Measurements from ENCODE around the gene CASP10. TPM values are rescaled to one million over a fixed set of nuclear protein-coding genes. Genes with fewer than 3 reads are reported as not detected.

The CASP10 gene
- total and polyA plus RNA-seq, 3 experiments from 2014 or later: 6.7 to 8.1 (median 7.3) TPM

DNA sequence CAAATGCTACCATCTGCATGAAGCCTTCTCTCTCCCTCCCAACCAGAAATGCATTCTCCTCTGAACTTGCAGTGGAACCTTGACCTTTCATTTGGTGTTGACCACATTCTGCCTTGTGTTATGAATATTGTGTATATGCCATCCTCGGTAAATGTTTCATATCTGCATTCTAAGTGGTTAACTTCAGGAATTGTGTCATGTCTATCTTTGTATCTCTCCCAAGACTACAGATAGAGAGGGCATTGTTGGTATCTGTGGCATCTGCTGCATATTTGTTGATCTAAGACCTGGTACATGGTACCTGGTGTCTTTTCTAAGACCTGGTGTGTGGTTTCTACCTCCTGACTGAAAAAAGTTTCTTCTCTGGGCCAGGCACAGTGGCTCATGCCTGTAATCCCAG is 34.0 kb downstream of the CASP10 start:
- no peak overlapping the region for H3K4me3 Mint-ChIP-seq
- no peaks in the 10 kb centered on the region for H3K27me3 ChIP-seq (ENCODE audit: insufficient read depth, low read length, poor library complexity, severe bottlenecking)
- H3K4me3 ChIP-seq (ENCODE audit: low read length): no peak overlapping the region
- H3K4me1 Mint-ChIP-seq: peaks cover 8 to 9% (median 9%) of the 10 kb centered on the region in 3 donors
- peaks cover 21% of the 10 kb centered on the region for H3K4me1 ChIP-seq (ENCODE audit: insufficient read depth, low read length)
- H3K27me3 Mint-ChIP-seq: peaks cover 0 to 1% of the 10 kb centered on the region in 2 donors
- no peaks in the 10 kb centered on the region for H3K9me3 ChIP-seq (ENCODE audit: low read length)
- peak overlapping the region in 3 of 8 donors; percentile 0 to 79 (median 4) for H3K27ac Mint-ChIP-seq
- H3K36me3 ChIP-seq (ENCODE audit: insufficient read depth, low read length): peaks cover 9% of the 10 kb centered on the region
- no peaks in the 10 kb centered on the region for H3K9me3 Mint-ChIP-seq
- H3K36me3 Mint-ChIP-seq: peaks cover 0 to 45% (median 8%) of the 10 kb centered on the region in 3 donors
- DNase-seq: no peak
- H3K27ac ChIP-seq (ENCODE audit: low read depth, low read length): no peak overlapping the region
- CTCF ChIA-PET: no interaction called here
- POLR2A ChIA-PET: no interaction called here

DNA sequence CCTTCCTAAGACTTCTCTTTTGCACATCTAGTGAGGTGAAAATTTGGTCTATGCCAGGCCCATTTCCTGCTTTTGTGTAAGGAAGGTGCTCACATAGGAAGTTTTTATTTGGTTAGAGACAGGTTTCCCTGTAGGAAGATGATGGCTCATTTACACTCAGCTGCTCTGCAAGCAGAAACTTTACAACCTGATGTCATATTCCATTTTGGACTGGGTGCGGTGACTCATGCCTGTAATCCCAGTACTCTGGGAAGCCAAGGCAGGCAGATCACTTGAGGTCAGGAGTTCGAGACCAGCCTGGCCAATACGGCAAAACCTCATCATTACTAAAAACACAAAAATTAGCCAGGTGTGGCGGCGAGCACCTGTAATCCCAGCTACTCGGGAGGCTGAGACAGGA is 35.8 kb downstream of the CASP10 start:
- Mint-ChIP-seq H3K4me3 (no peak overlapping the region), H3K27ac (peak overlapping the region in 5 of 8 donors; percentile 12 to 56 (median 43)), H3K4me1 (peaks cover 15 to 20% (median 17%) of the 10 kb centered on the region in 3 donors)

DNA sequence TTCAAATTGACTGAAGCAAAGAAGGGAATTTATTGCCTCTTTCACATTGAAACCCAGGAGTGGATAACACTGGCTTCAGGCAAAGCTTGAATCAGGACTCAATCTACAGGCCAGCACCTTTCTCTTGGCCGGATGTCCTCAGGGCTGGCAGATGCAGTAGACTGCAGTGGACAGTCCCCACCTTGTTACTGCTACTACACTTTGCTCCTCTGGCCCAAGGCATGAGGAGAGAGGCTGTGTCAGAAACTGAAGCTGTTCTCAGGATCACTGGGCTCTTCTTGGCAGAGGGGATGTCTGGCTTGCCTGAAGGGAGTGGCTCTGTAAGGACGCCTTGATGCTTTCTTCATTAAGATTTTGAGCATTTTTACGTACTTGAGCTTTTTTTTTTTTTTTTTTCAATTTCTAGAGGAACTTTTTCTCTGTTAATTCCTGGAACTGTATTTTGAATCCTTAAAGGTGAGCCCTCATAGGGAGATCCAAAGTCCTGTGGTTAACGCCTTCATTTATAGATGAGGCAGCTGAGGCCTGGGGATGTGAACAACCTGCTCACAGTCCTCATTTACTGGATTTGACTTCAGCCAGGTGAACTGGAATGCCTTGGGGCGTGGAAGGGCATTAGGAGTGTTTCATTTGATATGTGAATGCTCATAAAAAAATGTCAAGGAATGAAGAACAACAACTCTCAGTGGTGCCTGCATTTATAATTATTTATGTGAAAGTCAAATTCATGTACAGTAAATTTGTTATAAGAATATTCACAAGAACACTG is 36.6 kb downstream of the CASP10 start:
- Histone ChIP-seq H3K4me1 (ENCODE audit: insufficient read depth, low read length) (peaks cover 21% of the 10 kb centered on the region), H3K27me3 (ENCODE audit: insufficient read depth, low read length, poor library complexity, severe bottlenecking) (no peaks in the 10 kb centered on the region), H3K9me3 (ENCODE audit: low read length) (no peaks in the 10 kb centered on the region), H3K4me3 (ENCODE audit: low read length) (no peak overlapping the region), H3K36me3 (ENCODE audit: insufficient read depth, low read length) (peaks cover 9% of the 10 kb centered on the region), H3K27ac (ENCODE audit: low read depth, low read length) (no peak overlapping the region)
- Mint-ChIP-seq H3K4me1 (peaks cover 15 to 20% (median 17%) of the 10 kb centered on the region in 3 donors), H3K36me3 (peaks cover 0 to 47% (median 8%) of the 10 kb centered on the region in 3 donors), H3K4me3 (no peak overlapping the region), H3K27me3 (peaks cover 0 to 1% of the 10 kb centered on the region in 2 donors), H3K27ac (peak overlapping the region in 3 of 8 donors; percentile 7 to 50 (median 39)), H3K9me3 (no peaks in the 10 kb centered on the region)
- DNase-seq: no peak
- POLR2A ChIA-PET: interaction anchor here (0.6 kb wide), 1 partner anchor 309 kb away, joined by 3 read pairs; no protein-coding TSS in a partner anchor
- CTCF ChIA-PET: interaction anchor here (0.9 to 2.4 kb wide), 2 partner anchors 13 to 318 kb away, joined by 3 to 19 read pairs; no protein-coding TSS in a partner anchor

More for the DNA sequence above, 35.8 kb downstream of the CASP10 start:
- POLR2A ChIA-PET: no interaction called here
- peaks cover 0 to 1% of the 10 kb centered on the region in 2 donors for H3K27me3 Mint-ChIP-seq
- Histone ChIP-seq H3K4me1 (ENCODE audit: insufficient read depth, low read length) (peaks cover 21% of the 10 kb centered on the region), H3K27ac (ENCODE audit: low read depth, low read length) (no peak overlapping the region), H3K27me3 (ENCODE audit: insufficient read depth, low read length, poor library complexity, severe bottlenecking) (no peaks in the 10 kb centered on the region), H3K36me3 (ENCODE audit: insufficient read depth, low read length) (peaks cover 9% of the 10 kb centered on the region), H3K4me3 (ENCODE audit: low read length) (no peak overlapping the region), H3K9me3 (ENCODE audit: low read length) (no peaks in the 10 kb centered on the region)
- CTCF ChIA-PET: interaction anchor here (0.9 to 2.4 kb wide), 3 partner anchors 13 to 317 kb away, joined by 3 to 19 read pairs (median 3); no protein-coding TSS in a partner anchor
- peaks cover 0 to 47% (median 8%) of the 10 kb centered on the region in 3 donors for H3K36me3 Mint-ChIP-seq
- no peak for DNase-seq
- no peaks in the 10 kb centered on the region for H3K9me3 Mint-ChIP-seq

DNA sequence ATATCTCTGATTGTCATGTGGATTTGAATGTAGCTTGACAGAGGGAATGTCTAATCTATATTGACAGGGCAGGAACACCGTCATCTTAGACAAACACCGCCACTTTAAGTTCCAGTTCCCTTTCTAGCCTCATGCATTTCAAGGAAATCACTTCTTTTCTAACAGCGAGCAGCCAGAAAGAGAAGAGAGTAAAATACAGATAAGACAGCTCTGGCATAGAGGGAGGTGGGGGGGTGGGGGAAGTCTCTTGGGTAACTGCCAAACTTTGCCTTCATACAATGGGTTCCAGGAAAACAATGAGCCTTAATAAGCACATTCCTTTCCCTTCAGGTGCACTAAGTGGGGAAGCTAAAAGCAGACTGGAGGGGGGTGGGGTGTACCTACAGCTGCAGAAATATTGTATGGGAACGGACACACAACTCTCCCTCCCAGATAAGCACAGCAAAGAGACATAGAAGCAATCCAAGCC is 37.2 kb downstream of the CASP10 start:
- no peaks in the 10 kb centered on the region for H3K9me3 ChIP-seq (ENCODE audit: low read length)
- peaks cover 21% of the 10 kb centered on the region for H3K4me1 ChIP-seq (ENCODE audit: insufficient read depth, low read length)
- CTCF ChIA-PET: interaction anchor here (1.6 to 2.4 kb wide), 2 partner anchors 12 to 37 kb away, joined by 6 to 19 read pairs; partner anchors contain the start of gene CASP10
- H3K4me1 Mint-ChIP-seq: peaks cover 15 to 20% (median 15%) of the 10 kb centered on the region in 3 donors
- peak overlapping the region in 2 of 8 donors; percentile 39 to 43 for H3K27ac Mint-ChIP-seq
- DNase-seq: no peak
- H3K4me3 ChIP-seq (ENCODE audit: low read length): no peak overlapping the region
- no peaks in the 10 kb centered on the region for H3K27me3 ChIP-seq (ENCODE audit: insufficient read depth, low read length, poor library complexity, severe bottlenecking)
- H3K9me3 Mint-ChIP-seq: no peaks in the 10 kb centered on the region
- H3K4me3 Mint-ChIP-seq: no peak overlapping the region
- H3K36me3 Mint-ChIP-seq: peaks cover 0 to 46% (median 8%) of the 10 kb centered on the region in 3 donors
- peaks cover 0 to 1% of the 10 kb centered on the region in 2 donors for H3K27me3 Mint-ChIP-seq
- no peak overlapping the region for H3K27ac ChIP-seq (ENCODE audit: low read depth, low read length)
- H3K36me3 ChIP-seq (ENCODE audit: insufficient read depth, low read length): peaks cover 9% of the 10 kb centered on the region
- POLR2A ChIA-PET: interaction anchor here (0.6 kb wide), 1 partner anchor 309 kb away, joined by 3 read pairs; no protein-coding TSS in a partner anchor

DNA sequence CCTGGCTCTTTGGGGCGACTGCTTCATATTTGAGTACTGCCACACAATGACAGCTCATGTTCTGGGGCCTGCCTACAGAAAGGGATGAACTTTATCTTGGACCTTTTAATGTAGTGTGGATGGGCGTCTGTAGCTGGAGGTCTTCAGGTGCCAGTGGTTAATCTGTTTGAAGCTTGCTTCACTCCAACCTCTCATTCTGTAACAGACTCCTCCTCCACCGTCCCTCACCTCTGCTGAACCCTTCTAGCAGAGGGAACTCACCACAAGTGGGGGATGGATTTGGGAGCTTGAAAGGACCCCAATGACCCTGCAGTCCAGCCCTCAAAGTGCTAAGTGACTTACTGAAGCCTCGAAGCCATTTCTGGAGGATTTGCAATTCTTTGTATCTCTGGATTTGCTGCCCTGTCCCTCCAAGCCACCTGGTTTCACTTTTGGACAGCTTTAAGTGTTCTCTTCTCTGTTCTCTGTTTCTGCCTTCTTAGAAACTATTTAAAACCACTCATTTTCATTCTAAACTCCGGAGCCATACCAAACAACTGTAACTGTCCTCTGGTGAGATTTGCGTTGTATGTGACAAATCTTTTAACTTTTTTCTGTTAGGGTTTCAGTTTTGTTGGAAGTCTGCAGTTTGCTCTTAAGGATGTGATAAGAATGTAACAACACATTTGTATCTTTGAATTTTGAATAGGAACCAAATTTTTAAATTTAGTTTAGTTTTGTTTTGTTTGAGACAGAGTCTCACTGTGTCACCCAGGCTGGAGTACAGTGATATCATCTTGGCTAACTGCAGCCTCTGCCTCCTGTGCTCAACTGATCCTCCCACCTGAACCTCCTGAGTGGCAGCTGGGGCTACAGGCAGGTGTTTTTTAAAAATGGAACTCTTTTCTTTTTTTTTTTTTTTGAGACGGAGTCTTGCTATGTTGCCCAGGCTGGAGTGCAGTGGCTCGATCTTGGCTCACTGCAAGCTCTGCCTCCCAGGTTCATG is 40.4 kb downstream of the CASP10 start:
- peaks cover 9 to 20% (median 12%) of the 10 kb centered on the region in 3 donors for H3K4me1 Mint-ChIP-seq
- no peak overlapping the region for H3K4me3 ChIP-seq (ENCODE audit: low read length)

DNA sequence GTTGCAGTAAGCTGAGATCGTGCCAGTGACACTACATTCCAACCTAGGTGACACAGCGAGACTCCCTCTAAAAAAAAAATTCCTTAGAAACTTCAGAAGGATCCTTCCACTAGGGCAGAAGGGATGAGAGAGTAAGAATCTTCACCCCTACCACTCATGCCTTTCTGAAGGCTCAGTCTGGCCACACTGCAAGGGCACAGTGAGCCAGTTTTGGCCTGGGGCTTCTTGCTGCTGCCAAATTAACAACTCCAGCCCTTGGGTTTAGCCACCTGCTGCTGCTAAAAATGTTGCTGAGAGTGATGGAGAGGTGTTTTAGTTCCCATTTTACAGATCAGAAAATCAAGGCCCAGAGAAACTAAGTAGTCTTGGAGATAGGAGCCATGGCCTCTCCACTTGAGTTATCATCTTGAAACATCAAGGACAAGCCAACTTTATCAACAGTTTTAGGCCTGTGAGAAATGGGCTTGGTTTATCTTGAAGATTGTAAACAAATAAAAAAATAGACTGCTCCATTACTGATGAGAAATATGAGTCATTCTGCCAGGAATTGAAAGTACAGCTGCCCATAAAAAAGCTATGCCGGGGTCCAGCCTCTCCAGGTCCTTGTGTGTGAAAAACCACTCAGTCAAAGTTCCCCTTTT is 45.5 kb downstream of the CASP10 start:
- Mint-ChIP-seq H3K27me3 (no peaks in the 10 kb centered on the region), H3K27ac (peak overlapping the region in 2 of 8 donors; percentile 66 to 68), H3K36me3 (peaks cover 0 to 3% (median 0%) of the 10 kb centered on the region in 3 donors), H3K4me3 (no peak overlapping the region), H3K4me1 (peaks cover 29 to 36% (median 30%) of the 10 kb centered on the region in 3 donors), H3K9me3 (no peaks in the 10 kb centered on the region)
- CTCF ChIA-PET: interaction anchor here (1.4 kb wide), 1 partner anchor 327 kb away, joined by 3 read pairs; no protein-coding TSS in a partner anchor
- H3K4me1 ChIP-seq (ENCODE audit: insufficient read depth, low read length): peaks cover 30% of the 10 kb centered on the region
- H3K9me3 ChIP-seq (ENCODE audit: low read length): no peaks in the 10 kb centered on the region
- no peak overlapping the region for H3K4me3 ChIP-seq (ENCODE audit: low read length)
- POLR2A ChIA-PET: no interaction called here
- no peaks in the 10 kb centered on the region for H3K36me3 ChIP-seq (ENCODE audit: insufficient read depth, low read length)
- H3K27me3 ChIP-seq (ENCODE audit: insufficient read depth, low read length, poor library complexity, severe bottlenecking): no peaks in the 10 kb centered on the region
- H3K27ac ChIP-seq (ENCODE audit: low read depth, low read length): no peak overlapping the region
- no peak for DNase-seq

More for the DNA sequence above, 40.4 kb downstream of the CASP10 start:
- peaks cover 5% of the 10 kb centered on the region for H3K36me3 ChIP-seq (ENCODE audit: insufficient read depth, low read length)
- ChIA-PET CTCF (interaction anchor here (1.1 to 2.2 kb wide), 3 partner anchors 9 to 261 kb away, joined by 3 to 11 read pairs (median 4); partner anchors contain the start of gene CASP10), POLR2A (no interaction called here)
- peak overlapping the region in 1 of 7 donors; percentile 53 for H3K4me3 Mint-ChIP-seq
- H3K36me3 Mint-ChIP-seq: peaks cover 0 to 26% (median 3%) of the 10 kb centered on the region in 3 donors
- H3K4me1 ChIP-seq (ENCODE audit: insufficient read depth, low read length): peaks cover 23% of the 10 kb centered on the region
- DNase-seq: no peak
- no peaks in the 10 kb centered on the region for H3K9me3 ChIP-seq (ENCODE audit: low read length)
- no peak overlapping the region for H3K27ac ChIP-seq (ENCODE audit: low read depth, low read length)
- H3K27ac Mint-ChIP-seq: peak overlapping the region in 7 of 8 donors; percentile 19 to 91 (median 43)
- H3K9me3 Mint-ChIP-seq: no peaks in the 10 kb centered on the region
- H3K27me3 ChIP-seq (ENCODE audit: insufficient read depth, low read length, poor library complexity, severe bottlenecking): no peaks in the 10 kb centered on the region
- no peaks in the 10 kb centered on the region for H3K27me3 Mint-ChIP-seq

DNA sequence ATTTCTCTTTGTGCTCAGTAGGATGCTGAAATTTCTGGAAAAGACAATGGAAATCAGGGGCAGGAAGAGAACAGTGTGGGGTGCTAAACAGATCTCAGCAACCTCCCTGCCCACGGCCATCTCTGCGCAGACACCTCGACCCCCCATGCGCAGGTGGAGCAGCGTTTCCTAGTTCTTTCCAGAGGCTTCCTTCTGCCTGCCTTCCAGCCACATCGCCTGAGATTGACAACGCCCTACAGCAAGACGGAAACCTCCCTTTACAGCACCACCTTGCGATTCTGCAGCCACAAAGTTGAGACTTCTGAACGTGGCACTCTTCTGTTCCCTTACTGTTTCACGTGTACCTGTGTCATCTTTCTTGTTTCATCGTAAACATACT is 46.0 kb downstream of the CASP10 start:
- Mint-ChIP-seq H3K4me3 (no peak overlapping the region), H3K36me3 (peaks cover 0 to 8% (median 0%) of the 10 kb centered on the region in 3 donors), H3K27ac (peak overlapping the region in 2 of 8 donors; percentile 66 to 68), H3K27me3 (no peaks in the 10 kb centered on the region), H3K9me3 (no peaks in the 10 kb centered on the region), H3K4me1 (peaks cover 27 to 35% (median 28%) of the 10 kb centered on the region in 3 donors)
- H3K36me3 ChIP-seq (ENCODE audit: insufficient read depth, low read length): no peaks in the 10 kb centered on the region
- CTCF ChIA-PET: interaction anchor here (1.4 kb wide), 2 partner anchors 70 to 328 kb away, joined by 3 read pairs; no protein-coding TSS in a partner anchor
- H3K4me3 ChIP-seq (ENCODE audit: low read length): no peak overlapping the region
- DNase-seq: no peak
- no peaks in the 10 kb centered on the region for H3K27me3 ChIP-seq (ENCODE audit: insufficient read depth, low read length, poor library complexity, severe bottlenecking)
- no peaks in the 10 kb centered on the region for H3K9me3 ChIP-seq (ENCODE audit: low read length)
- H3K27ac ChIP-seq (ENCODE audit: low read depth, low read length): no peak overlapping the region
- H3K4me1 ChIP-seq (ENCODE audit: insufficient read depth, low read length): peaks cover 30% of the 10 kb centered on the region
- POLR2A ChIA-PET: no interaction called here

Data from CD8-positive, alpha-beta memory T cell (primary cell).